ENCODE data around the gene ADCK2. TPM values are rescaled to one million over a fixed set of nuclear protein-coding genes. Genes with fewer than 3 reads are reported as not detected.
A peak's percentile ranks its signal among the peaks of the same experiment; 100 is the strongest.

ADCK2 gene
- total RNA-seq, 1 experiment from 2014 or later = 7.5 TPM

DNA sequence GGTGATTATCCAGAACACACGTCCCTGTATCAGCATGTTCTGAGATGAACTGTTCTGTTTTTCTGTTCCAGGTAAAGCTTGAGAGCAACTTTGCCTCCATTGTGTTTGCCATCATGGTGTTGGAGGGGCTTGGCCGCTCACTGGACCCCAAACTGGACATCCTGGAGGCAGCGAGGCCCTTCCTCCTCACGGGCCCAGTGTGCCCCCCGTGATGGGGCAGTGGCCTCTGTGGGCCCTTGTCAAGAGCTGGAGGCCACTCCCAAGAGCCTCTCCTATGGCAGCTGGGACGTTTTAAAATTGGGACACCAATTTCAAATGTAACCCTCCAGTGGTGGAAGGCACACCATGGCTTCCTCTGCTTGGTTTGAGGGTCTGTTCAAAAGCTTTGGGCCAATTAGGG is 21.8 kb downstream of the ADCK2 start:
- POLR2A ChIA-PET (ENCODE audit: low non-redundant PET) = no interaction called here
- BruUV-seq (replicated peaks) = no TSS peak
- H3K4me1 ChIP-seq (ENCODE audit: insufficient read depth, low read length, poor library complexity, severe bottlenecking) = peaks cover 13% of the 10 kb centered on the region
- no peaks in the 10 kb centered on the region for H3K9me3 ChIP-seq (ENCODE audit: low read depth, low read length, poor library complexity, severe bottlenecking)
- H3K36me3 ChIP-seq (ENCODE audit: insufficient read depth, low read length, poor library complexity, severe bottlenecking) = peaks cover 2% of the 10 kb centered on the region
- no peak for DNase-seq (ENCODE audit: low spot score)
- no peaks in the 10 kb centered on the region for H3K27me3 ChIP-seq (replicated peaks; ENCODE audit: insufficient read depth, low read depth, low read length, poor library complexity)
- CTCF ChIA-PET = no interaction called here
- no peak overlapping the region for H3K4me3 ChIP-seq (ENCODE audit: low read depth, low read length, poor library complexity, severe bottlenecking)
- no peak overlapping the region for H3K27ac ChIP-seq (ENCODE audit: low read depth, low read length, poor library complexity, severe bottlenecking)
- TF ChIP-seq, protein P1, sequence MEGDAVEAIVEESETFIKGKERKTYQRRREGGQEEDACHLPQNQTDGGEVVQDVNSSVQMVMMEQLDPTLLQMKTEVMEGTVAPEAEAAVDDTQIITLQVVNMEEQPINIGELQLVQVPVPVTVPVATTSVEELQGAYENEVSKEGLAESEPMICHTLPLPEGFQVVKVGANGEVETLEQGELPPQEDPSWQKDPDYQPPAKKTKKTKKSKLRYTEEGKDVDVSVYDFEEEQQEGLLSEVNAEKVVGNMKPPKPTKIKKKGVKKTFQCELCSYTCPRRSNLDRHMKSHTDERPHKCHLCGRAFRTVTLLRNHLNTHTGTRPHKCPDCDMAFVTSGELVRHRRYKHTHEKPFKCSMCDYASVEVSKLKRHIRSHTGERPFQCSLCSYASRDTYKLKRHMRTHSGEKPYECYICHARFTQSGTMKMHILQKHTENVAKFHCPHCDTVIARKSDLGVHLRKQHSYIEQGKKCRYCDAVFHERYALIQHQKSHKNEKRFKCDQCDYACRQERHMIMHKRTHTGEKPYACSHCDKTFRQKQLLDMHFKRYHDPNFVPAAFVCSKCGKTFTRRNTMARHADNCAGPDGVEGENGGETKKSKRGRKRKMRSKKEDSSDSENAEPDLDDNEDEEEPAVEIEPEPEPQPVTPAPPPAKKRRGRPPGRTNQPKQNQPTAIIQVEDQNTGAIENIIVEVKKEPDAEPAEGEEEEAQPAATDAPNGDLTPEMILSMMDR (conservative IDR thresholded peaks at IDR 0.05; ENCODE audit: low read depth, low read length) = no peak
- no peak for TF ChIP-seq EZH2 (IDR thresholded peaks at IDR 0.05; ENCODE audit: borderline replicate concordance, low read depth, low read length, poor library complexity, severe bottlenecking)
- intact Hi-C loops (cut with micrococcal nuclease; ENCODE audit: unreplicated experiment) = loop anchor here (10.0 kb wide), 1 partner anchor 840 kb away; no protein-coding TSS in a partner anchor

DNA sequence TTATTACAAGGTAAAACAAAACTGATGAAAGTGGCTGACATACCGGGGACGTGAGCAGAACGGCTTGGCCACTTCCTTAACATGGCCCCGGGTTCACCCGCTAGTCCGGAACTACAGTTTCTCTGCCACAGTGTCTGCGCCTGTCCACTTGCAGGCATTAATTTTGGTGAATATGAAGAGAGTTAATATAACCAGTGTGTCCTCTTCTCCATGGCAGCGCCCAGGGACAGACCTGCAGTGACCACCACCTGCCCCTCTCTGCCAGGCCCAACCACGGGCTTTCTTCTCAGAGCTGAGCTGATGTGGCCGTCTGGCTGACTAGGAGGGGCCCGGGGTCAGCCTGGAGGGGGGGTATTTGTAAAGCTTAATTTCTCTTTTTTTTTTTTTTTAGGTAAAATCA is 22.6 kb downstream of the ADCK2 start:
- CTCF ChIA-PET = no interaction called here
- H3K4me1 ChIP-seq (ENCODE audit: insufficient read depth, low read length, poor library complexity, severe bottlenecking) = peaks cover 13% of the 10 kb centered on the region
- H3K27ac ChIP-seq (ENCODE audit: low read depth, low read length, poor library complexity, severe bottlenecking) = peak overlapping the region; percentile 89
- DNase-seq (ENCODE audit: low spot score) = no peak
- POLR2A ChIA-PET (ENCODE audit: low non-redundant PET) = no interaction called here
- BruUV-seq (replicated peaks) = no TSS peak
- H3K9me3 ChIP-seq (ENCODE audit: low read depth, low read length, poor library complexity, severe bottlenecking) = no peaks in the 10 kb centered on the region
- intact Hi-C loops (cut with micrococcal nuclease; ENCODE audit: unreplicated experiment) = loop anchor here (10.0 kb wide), 1 partner anchor 839 kb away; no protein-coding TSS in a partner anchor
- H3K27me3 ChIP-seq (replicated peaks; ENCODE audit: insufficient read depth, low read depth, low read length, poor library complexity) = no peaks in the 10 kb centered on the region
- no peak overlapping the region for H3K4me3 ChIP-seq (ENCODE audit: low read depth, low read length, poor library complexity, severe bottlenecking)
- H3K36me3 ChIP-seq (ENCODE audit: insufficient read depth, low read length, poor library complexity, severe bottlenecking) = no peaks in the 10 kb centered on the region
- TF ChIP-seq EZH2 (IDR thresholded peaks at IDR 0.05; ENCODE audit: borderline replicate concordance, low read depth, low read length, poor library complexity, severe bottlenecking) = no peak
- TF ChIP-seq, protein P1 (conservative IDR thresholded peaks at IDR 0.05; ENCODE audit: low read depth, low read length) = no peak

DNA sequence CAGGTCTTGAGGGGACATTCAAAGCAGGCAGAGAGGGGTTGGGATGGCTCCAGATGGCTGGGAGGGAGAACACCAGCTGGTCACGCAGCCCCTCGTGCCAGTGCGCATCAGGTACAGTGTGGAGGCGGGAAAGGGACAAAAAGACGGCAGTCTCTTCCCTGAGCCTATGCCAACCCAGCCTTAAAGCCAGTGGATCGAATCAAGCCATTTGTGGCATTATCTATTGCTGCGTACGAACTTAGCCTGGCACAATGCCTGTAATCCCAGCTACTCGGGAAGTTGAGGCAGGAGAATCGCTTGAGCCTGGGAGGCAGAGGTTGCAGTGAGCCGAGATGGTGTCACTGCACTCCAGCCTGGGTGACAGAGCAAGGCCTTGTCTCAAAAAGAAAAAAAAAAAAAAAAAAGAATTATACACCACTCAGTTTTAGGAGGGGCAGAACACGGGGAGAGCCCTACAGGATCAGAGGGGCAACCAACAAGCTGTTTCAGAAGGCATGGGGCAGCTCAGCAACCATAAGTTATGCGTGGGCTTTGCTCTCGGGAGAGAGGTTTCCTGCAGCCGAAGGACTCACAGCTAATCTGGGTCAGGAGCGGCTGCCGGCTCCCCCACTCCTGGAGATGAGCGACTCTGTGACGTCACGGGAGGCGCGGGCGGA is 23.4 kb downstream of the ADCK2 start:
- ChIA-PET POLR2A (ENCODE audit: low non-redundant PET) (interaction anchor here (0.6 kb wide), 1 partner anchor 132 kb away, joined by 13 read pairs; no protein-coding TSS in a partner anchor), CTCF (interaction anchor here (0.7 kb wide), 1 partner anchor 443 kb away, joined by 6 read pairs; no protein-coding TSS in a partner anchor)
- H3K4me1 ChIP-seq (ENCODE audit: insufficient read depth, low read length, poor library complexity, severe bottlenecking) = peaks cover 13% of the 10 kb centered on the region
- TF ChIP-seq, protein P1 (conservative IDR thresholded peaks at IDR 0.05; ENCODE audit: low read depth, low read length) = no peak
- no peak for TF ChIP-seq EZH2 (IDR thresholded peaks at IDR 0.05; ENCODE audit: borderline replicate concordance, low read depth, low read length, poor library complexity, severe bottlenecking)
- H3K27ac ChIP-seq (ENCODE audit: low read depth, low read length, poor library complexity, severe bottlenecking) = peak overlapping the region; percentile 89
- no peaks in the 10 kb centered on the region for H3K9me3 ChIP-seq (ENCODE audit: low read depth, low read length, poor library complexity, severe bottlenecking)
- no peaks in the 10 kb centered on the region for H3K36me3 ChIP-seq (ENCODE audit: insufficient read depth, low read length, poor library complexity, severe bottlenecking)
- H3K27me3 ChIP-seq (replicated peaks; ENCODE audit: insufficient read depth, low read depth, low read length, poor library complexity) = no peaks in the 10 kb centered on the region
- peak overlapping the region; percentile 81 for H3K4me3 ChIP-seq (ENCODE audit: low read depth, low read length, poor library complexity, severe bottlenecking)
- intact Hi-C loops (cut with micrococcal nuclease; ENCODE audit: unreplicated experiment) = loop anchor here (10.0 kb wide), 1 partner anchor 839 kb away; no protein-coding TSS in a partner anchor
- BruUV-seq (replicated peaks) = TSS peak; percentile 87
- peak; percentile 96 for DNase-seq (ENCODE audit: low spot score)

Data from A673 (cell line).